Germinal center (tissue), 1 donor: Measurements from ENCODE around the gene SEPTIN5.

ENCODE experiments used
- DNase-seq: peaks from one replicate; pipeline ENCODE4 v3.0.0; 2012; ENCODE audit warnings: mixed read lengths, low spot score

Gene SEPTIN5

DNA sequence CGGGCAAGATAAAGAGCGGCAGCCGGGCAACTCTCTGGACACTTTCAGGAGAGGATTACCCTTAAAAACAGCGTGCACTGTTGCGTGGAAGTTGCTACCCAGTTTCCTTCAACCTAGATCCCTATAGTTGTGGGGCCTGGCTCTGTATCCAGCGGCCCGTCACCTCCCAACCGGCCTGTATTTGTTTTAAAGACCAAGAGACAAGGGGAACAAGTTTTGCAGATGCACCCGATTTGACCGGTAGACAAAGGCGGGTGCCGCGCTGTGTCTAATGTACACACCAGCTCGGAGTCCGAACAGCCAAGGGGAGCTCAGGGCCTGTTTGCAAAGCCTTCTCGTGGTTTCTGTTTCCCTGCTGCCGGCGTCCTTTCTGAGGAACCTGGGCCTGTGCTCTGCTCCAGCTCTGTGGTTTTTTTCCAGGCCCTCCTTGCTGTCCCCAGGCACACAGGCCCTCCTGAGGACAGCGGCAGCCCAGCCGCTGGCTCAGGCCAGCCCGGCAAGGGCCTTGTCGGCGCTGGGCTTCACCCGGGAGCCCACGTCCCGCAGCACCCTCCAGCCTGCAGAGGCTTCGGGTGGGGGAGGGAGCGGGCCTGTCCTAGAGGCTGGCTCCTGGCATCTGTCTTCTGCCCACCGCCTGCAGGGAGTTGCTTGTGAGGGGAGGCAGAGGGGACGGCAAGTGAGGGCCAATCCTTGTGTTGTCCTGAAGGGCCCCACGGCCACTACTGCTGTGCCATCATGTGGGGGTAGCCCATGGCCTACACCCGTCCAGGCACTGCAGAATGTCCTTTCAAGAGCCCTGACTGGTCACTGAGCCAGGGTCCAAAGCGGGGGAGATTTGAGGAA lies 47.6 kb downstream of the SEPTIN5 start:
- DNase-seq = no peak

DNA sequence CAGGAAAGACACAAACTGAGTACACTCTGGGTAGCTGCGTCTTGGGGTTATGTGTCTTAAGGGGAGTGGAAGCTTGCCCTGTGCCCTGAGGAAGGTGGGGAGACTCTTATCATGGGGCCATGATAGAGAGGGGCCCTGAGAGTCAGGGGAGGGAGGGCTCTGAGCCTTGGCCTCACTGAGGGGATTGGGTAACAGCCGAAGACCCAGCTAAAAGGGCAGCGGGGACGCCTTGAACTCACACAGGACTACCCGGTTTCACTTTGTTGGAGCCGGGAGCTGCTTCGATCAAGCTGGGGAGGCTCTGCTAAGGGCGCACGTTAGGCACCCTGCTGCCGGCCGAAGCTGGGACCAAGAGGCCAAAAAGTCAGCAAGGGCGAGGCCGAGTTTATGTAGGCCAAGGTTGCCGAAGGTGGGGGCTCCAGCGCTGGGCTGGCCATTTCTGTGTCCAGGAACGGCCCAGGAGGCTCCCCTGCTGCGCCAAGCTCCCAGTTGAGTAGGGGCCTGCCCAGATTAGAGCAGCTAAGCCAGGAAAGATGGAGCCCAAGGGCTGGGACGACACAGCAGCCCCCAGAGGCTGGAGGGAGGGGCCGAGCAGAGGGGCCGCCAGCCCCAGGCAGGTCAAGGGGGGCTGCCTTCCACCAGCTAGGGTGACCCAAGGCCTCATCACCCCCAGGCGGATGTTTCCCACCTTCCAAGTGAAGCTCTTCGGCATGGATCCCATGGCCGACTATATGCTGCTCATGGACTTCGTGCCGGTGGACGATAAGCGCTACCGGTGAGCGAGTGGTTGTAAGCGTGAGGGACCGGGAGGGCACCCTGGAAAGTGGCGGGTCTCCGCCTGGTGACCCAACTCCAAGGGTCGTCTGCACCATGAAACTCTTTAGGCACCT lies 48.5 kb downstream of the SEPTIN5 start:
- DNase-seq = no peak

DNA sequence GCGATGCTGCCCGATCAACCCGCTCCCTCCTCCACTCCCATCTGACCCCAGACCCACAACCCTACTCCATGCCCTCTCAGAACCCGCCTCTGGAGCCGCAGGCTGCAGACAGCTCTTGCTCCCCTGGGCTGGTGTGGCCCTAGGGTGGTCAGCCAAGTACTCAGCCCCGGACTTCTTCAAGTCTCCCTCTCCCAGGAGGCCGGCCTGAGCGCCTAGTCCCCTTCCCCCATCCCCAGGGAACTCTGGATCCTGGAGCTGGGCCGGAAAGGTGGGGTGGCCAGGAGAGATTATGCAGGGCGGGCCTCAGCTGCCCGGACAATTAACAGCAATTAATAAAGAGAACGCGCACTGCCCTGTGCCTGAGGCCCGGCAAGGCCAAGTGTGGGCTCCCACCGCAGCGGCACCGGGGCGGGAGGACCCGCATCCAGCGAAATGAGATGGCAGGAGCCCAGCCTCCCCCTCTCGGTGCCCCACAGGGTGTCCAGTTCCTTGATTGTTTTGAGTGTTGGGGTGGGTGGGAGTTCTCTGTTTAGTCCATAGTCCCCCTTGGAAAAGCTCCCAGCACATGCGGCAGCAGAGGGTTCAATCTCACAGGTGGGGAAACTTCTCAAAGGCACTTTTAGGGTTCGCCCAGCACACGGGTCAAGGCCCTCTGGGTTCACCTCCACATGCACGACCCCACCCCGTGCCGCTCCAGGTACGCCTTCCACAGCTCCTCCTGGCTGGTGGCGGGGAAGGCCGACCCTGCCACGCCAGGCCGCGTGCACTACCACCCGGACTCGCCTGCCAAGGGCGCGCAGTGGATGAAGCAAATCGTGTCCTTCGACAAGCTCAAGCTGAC lies 49.4 kb downstream of the SEPTIN5 start:
- DNase-seq = no peak

DNA sequence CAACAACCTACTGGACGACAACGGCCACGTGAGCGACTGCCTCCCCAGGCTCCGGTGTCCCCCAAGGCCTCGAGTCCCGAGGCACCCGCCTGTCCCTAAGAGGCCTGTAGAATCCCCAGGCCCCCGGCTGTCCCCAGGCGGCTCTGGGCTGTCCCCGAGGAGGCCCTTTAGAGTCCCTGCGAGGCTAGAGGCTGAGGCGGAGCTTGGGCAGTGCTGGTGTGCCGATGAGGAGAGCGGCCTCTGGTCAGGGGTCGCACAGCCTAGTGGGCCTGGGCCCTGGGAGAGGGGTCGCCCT lies 49.9 kb downstream of the SEPTIN5 start:
- no peak for DNase-seq

DNA sequence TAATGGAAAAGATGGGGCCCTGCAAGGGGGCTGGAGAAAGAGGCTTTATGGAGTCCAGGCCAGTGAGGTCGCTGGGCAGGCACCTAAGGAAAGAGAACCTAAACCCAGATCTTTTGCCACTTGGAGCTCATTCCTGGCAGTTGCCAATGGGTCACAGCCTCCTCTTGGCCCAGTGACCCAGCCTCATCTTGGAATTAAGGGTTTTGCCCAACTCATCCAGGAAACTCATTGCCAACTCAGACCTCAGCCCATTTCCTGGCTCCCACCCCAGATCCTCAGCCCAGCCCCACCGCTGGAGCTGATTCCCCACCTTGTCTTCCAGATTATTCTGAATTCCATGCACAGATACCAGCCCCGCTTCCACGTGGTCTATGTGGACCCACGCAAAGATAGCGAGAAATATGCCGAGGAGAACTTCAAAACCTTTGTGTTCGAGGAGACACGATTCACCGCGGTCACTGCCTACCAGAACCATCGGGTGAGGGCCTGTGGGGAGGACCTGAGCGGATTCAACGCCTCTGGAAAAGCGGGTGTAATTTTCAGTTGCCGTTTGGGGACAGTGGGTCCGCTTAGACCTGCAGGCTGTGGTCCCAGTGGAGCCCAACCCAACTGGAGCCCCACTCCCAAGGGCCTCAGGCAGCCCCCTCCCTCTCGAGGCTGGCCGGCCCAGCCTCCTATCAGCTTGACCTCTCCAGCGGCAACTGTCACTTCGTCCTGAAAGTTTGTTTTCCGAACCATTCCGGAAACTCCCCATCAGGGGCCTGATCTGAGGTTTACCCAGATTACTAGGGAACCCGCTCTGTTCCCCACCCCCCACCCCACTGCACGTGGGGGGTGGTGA lies 50.6 kb downstream of the SEPTIN5 start:
- no peak for DNase-seq

DNA sequence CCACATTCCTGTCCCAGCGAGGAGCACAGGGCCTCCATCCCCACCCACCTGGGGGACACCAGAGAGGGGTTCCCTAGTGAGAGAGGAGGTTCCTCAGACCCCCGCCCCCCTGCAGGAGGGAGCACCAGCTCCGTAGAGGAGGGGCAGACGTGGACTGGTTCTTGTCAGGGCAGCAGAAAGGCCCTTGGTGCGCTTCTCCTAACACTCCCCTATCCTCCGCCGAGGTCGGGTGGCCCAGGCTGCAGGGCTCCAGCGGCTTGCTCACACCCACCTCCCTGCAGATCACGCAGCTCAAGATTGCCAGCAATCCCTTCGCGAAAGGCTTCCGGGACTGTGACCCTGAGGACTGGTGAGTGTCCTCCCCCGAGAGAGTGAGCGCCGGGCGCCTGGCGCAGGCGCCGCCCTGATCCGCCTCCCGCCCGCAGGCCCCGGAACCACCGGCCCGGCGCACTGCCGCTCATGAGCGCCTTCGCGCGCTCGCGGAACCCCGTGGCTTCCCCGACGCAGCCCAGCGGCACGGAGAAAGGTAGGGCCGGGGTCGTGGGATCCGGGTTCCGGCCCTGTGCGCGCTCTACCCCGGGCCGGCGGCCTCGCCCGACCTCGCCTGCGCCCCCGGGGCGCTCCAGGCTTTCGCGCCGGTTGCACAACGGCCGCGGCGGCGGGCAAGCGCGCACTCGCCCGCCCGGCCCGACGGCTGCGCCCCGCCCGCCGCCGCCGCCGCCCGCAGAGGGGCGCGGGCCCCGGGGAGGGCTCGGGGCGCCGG lies 51.4 kb downstream of the SEPTIN5 start:
- DNase-seq = no peak

DNA sequence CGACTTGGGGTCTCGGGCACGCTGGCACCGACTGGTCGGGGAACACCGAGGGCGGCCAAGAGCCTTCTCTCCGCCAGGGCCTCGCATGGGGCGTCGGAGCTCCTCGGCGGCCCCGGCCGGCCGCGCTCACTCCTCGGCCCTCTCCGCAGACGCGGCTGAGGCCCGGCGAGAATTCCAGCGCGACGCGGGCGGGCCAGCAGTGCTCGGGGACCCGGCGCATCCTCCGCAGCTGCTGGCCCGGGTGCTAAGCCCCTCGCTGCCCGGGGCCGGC lies 51.9 kb downstream of the SEPTIN5 start:
- no peak for DNase-seq

DNA sequence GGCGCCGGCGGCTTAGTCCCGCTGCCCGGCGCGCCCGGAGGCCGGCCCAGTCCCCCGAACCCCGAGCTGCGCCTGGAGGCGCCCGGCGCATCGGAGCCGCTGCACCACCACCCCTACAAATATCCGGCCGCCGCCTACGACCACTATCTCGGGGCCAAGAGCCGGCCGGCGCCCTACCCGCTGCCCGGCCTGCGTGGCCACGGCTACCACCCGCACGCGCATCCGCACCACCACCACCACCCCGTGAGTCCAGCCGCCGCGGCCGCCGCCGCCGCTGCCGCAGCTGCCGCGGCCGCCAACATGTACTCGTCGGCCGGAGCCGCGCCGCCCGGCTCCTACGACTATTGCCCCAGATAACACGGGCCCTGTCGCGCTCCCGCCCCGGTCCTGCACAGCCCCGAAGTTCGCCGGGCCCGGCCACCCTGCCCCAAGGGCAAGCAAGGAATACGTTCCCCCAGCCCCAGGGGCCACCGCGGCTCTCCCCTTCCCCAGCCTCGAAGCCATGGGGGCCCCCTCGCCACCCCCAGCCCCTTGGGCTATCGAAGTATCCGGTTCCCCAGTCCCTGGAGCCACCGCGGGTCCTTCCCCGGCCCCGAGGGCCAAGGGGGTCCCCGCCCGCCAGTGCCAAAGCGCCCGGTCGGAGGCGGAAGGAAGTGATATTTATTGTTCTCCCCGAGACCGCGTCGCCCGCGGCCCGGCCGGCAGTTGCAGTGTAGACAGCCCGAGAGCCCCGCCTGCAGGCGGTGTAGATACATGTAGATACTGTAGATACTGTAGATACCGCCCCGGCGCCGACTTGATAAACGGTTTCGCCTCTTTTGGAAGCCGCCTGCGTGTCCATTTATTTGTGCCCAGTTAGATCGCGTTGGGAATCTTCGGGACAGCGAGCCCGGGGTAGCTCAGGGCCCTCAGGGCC lies 52.5 kb downstream of the SEPTIN5 start:
- DNase-seq = no peak

DNA sequence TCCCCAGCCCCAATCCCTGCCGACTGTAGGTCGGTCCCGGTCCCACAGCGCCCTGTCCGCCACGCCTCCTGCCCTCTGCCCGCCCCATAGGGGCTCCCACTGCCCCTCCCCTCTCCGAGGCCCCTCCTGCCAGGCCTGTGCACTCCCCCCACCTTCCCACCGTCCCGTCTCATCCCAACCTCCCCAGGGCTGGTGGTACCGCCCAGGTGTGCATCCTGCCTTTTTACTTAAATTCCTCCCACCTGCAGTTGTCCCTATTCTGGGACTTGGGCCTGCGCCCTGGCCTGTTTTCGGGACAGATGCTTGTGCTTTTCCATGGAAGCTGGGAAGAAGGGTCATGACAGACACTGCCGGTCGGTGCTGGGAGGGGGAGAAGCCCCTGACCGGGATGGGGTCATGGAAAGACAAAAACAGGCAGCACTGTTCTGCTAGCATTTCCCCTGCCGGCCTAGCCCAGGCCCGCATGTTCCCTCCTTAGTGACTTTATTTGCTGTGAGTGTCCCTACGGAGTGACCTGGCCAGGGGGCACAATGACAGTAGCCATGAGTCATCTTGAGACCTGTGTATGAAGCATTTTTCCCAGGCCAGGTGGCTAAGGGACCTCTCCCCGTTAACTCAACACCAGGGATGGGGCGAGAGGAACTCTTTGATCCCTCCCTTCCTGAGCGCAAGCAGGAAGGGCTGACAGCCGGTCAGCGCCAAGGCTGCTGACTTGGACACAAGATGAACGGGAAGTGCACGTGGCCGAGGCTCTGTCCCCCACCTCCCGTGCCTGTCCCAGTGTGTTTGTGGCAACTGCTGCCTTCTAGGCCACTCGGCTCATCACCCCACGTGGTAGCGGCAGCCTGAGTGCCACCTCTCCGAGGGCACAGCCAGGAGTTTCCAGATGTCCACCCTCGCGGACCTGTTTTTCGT lies 53.4 kb downstream of the SEPTIN5 start:
- no peak for DNase-seq

DNA sequence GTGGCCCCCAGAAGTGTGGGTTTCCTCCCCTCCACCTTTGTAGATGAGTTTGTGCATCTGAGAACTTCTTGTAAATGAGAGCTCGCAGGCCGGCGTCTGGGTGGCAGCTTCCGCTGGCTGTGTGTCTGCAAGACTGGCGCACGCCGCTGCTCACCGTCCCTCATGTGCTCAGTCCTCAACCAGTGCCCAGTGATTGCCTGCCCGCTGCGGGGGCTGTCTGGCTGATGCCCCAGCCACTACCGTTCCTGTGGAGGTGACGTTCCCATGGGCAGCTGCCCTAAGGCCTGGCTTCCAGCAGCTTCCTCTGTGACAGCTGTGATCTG lies 55.1 kb downstream of the SEPTIN5 start:
- DNase-seq = no peak

DNA sequence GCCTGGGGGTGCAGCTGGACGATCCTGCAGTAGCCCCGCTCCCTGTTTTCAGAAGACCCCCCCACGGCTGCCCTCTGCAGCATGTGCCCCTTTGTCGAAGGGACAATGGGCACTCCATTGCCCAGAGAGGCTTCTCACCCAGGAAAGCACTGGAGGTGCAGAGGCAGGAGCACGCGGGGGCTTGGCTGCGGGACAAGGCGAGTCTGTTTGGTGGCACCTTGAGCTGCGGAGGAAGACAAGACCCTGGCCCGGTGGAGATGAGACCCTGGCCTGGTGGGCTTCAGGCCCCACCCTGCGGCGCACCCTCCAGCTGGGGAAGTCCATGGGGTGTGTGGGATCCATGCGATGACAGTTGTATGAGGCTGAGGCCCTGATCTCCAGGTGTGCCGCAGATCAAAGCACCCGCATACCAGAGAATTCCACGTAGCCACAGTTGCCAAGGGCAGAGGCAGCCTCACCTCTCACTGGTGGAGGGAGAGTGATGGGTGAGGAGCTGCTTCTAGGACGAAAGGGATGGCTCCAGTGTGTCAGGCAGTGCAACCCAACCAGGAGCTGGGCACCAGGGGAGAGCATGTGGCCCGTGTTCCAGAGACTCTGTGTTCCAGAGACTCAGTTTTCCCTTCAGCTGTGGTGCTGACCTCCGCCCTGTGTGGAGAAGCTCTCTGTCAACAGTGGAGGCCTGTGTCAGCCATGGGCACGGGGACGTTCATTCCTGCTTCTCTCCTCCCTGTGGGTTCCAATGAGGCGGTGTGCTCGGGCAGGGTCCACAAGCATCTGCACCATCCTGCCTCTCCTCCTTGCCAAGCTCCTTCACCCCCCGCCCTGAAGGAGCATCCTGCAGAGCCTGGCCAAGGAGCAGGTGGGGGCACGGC lies 56.3 kb downstream of the SEPTIN5 start:
- no peak for DNase-seq

DNA sequence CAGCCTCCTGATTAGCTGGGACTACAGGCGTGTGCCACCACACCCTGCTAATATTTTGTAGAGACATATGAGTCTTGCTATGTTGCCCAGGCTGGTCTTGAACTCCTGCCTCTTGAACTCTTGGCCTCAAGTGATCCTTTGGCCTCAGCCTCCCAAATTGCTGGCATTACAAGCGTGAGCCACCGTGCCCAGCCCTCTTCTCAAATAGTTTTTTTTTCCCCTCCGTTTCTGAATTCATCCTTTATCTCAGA lies 58.0 kb downstream of the SEPTIN5 start:
- DNase-seq = no peak
